ENCODE data around the gene SPOCK2.
"Not testable (repeated sequence)": the region's sequence is repeated elsewhere in the genome, so short reads cannot be mapped to it uniquely, and the experiment has no call there.

The SPOCK2 gene

DNA sequence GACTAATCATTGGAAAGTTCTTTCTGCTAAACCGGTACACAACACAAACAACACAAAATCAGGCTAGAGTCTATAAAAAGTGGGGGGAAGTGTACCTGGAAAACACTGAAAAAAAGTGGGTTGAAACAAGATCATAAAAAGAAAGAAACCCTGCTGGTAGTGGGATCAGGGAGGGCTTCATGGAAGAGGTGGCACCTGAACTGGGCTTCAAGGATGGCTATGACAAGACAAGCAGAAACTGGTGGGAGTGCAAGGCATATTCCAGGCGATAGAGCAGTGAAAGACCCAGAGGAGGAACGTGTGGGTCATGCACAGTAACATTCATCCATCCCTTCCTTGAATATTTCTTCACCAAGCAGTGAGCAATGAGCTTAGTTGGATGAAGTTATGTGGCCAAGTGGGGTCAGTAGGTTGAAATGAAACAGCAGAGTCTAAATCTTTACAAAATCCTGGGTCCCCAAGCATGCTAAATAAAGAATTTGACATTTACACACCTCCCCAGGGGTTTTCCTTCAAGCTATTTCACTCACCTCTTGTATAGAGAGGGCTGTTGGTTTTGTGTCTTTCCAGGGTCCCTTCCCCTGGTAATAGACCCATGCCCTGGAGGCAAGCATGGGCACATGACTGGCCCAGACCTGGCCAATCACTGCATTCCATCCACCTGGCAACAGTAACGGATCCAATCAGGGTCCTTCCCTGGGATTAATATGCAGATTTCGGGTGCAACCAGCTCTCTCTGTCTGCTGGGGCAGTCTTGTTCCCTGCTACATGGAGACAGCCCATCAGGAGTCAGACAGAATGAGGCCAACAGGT is 38.2 kb downstream of the SPOCK2 start:
- no peak for DNase-seq

DNA sequence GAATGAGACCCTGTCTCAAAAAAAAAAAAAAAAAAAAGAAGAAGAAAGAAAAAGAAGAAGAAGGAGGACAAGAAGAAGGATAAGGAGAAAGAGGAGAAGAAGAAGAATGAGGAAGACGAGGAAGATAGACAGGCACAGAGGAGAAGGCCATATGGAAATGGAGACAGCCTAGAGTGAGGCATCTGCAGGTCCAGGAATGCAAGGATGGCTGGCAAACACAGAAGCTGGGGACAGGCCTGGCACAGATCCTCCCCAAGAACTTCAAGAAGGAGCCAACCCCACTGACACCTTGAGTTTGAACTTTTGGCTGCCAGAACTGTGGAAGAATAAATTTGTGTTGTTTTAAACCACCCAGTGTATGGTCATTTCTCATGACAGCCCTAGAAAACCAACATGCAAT is 38.9 kb downstream of the SPOCK2 start:
- DNase-seq, result no peak

DNA sequence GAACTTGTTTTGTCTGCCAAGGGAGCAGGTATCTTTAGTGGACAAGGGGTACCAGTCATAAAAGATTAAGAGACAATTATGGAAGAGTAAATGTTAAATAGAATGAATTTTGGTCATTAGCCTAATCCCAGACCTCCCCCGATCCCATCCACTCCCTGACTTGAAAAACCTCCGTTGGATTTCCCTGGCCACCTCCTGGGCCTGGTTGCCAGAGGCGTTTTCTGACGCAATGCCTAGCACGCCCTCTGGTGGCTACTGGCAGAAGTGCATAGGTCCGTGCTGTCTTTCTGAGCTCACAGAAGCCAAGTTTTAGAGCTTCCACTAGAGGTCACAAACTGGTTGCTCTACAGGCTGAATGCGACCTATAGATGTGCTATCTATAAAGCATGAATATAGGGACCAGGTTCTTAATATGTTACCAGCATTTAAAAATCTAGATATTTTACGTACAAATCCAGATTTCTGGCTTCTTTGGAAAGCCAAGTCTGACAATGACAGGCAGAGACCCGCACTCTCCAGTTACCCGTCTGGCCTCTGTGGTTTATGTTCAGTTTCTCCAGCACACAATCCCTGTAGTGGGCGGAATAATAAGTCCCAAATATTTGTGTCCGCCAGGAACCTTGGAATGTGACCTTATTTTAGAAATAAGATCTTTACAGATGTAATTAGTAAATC is 39.8 kb downstream of the SPOCK2 start:
- no peak for DNase-seq

DNA sequence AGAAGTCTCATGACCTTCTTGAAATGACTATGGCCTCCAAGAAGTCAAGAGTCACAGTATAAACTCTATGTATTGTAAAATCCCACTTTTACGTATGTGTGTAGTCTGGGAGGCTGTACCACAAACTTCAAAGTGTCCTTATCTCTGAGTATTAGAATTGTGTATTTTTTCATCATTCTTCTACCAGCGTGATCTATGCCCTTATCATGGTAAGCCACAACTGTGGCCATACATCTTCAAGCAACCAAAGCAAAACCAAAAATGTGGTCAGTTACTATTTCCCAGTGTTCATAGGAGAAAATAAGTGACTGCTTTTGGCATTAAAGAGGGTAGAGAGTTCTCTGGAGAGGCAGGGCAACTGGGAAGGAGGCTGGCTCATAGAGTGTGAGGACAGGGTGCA is 42.8 kb downstream of the SPOCK2 start:
- DNase-seq, result no peak

DNA sequence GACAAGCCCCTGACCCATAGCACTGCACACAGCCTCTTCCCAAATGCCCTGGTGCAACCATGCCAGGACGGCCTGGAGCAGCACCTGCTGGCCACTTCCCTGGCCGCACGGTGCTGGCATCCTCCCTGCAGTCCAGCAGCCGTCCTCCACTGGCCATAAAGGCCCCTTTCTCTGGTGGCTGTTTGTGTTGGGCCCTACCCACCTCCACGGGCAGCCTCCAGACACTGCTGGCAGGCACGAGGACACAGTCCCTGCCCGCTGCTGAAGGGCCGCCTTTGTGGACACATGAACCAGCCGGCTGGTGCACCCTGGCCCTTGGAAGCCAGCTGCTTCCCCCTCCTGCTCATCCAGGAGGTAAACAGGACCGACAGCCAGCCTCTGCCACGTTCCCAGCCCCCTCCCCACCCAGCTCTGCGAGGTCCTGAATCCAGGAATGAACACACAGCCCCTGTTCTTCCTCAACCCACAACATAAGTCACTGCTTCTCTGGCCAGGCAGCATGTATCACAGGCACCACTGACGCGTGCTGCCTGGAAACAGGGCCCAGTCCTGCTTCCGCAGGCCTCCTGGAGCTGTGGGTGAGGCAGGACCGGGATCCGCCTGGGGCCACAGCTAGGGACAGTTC is 43.8 kb downstream of the SPOCK2 start:
- no peak for DNase-seq

DNA sequence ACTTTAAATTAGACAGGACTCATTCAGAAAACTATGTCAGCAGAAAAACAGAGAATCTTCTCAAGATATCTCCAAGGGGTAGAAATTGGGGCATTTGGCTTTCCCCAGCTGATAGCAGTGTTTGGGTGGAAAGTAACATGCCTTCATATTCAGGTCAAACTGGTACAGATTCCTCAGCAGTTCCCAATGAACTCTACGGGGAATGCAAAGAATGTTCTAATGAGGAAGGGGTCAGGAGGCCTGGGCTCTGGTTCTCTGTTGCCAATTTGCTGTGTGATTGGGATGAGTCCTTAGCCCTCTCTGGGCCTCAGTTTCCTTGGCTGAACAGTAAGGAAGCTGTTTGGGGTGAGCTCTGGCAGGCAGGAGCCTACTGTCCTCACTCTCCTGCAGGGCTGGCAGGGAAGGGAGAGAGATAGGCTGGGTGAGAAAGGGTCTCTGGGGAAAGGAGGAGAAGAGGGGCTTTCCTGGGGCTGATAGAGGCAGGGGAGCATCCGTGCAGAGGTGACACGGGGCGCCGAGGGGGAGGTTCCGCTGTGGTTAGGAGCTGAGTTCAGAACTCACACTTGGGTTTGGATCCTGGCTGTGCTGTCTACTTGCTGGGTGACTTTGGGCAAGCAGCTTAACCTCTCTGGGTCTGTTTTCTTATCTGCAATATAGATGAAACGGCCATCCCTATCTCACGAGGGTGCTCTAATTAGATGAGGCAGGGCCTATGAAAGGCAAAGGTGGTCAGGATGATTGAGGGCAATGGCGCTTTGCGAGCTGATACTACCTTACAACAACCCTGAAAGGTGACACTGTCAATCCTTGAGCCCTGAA is 45.1 kb downstream of the SPOCK2 start:
- no peak for DNase-seq

DNA sequence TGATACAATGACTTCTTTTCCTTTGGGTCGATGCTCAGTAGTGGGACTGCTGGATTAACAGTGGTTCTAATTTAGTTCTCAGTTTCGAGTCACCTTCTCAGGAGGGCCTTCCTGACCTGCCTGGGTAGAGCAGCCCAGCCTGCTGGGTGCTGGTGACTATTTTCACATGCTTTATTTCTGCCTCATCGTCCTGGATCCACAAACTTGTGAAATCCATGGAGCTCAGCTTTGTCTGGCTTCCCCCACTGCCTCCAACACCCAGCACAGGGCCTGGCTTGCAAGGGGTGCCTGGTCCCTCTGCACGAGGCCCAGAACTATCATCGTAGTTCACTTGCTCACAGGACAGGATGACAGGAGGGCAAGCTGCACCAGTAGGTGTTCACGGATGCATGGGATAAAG is 46.9 kb downstream of the SPOCK2 start:
- no peak for DNase-seq

DNA sequence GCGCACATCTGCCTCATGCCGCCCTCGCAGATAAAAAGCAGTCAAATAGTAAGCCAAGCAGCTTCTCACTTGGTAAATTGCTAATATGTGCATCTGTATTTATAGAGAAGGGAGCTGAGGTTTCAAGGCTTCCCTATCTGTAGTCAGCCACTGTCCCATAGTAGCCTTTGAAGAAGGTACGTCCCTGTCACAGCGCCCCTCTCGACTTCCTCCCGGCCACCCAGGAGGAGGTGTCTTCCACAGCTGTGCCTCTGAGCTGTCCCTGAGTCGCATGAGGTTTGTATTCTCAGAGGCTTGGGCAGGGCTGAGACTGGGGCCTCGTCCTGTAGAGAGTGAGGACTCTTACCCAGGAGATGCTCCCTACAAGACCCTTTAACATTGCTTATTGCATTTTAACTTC is 49.0 kb downstream of the SPOCK2 start:
- no peak for DNase-seq

DNA sequence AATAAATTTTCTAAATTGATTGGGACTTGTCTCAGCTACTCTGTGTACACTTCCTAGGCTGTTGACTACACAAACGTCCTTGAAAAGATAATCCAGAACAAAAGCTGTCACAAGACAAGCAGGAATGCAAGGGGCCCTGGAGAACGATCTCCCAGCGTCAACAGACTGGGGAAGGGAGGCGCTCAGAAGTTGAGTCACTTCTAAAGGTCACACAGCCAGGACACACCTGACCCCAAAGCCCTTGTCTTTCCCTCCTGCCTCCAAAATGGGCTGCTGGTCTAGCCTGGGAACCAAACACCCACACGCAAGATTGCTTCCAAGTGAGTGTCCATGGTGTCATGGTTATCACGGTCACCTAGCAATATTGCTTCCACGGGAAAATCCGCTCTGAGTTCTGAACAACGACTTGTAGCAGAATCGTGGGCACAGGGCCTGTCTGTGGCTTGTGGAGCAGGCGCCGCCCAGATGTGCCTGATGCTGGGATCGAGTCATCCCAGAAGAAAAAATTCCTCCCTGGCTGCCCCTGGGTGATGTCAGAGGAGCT is 49.8 kb downstream of the SPOCK2 start:
- no peak for DNase-seq

DNA sequence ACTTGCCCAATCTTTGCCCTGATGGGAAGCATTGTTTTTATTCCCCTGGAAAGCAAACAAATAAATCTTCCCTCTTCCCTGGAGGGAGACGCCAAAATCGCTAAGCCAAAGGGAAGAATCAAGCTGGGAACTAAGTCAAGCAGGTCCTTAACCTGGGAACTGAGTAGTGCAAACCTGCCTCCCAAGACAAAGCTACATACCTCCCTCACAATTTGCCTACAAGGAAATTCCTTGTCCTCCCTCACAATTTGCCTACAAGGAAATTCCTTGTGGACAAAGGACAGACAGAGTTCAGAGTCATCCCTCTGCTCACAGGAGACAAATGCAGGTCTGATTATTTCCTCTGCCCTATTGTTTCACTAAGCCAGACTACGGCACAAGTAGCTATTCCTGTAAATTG is 50.5 kb downstream of the SPOCK2 start:
- DNase-seq, result no peak

DNA sequence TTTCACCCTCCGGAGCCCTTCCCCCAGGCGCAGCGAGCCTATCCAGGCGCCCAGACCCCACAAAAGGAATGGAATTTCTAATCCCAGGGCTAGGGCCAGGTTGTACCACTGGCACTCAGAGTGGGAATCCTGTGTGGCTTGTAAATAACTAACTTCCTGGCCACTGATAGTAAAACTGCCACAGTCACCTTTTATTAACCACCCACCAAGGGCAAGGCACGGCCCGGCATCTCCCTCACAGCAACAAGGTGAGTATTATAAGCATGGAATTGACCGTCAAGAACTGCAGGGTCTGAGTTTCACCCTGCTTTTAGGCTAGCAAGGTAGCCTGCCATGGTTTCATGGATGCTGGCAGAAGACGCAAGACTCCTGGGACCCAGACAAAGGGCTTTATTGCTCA is 51.1 kb downstream of the SPOCK2 start:
- DNase-seq, result no peak

DNA sequence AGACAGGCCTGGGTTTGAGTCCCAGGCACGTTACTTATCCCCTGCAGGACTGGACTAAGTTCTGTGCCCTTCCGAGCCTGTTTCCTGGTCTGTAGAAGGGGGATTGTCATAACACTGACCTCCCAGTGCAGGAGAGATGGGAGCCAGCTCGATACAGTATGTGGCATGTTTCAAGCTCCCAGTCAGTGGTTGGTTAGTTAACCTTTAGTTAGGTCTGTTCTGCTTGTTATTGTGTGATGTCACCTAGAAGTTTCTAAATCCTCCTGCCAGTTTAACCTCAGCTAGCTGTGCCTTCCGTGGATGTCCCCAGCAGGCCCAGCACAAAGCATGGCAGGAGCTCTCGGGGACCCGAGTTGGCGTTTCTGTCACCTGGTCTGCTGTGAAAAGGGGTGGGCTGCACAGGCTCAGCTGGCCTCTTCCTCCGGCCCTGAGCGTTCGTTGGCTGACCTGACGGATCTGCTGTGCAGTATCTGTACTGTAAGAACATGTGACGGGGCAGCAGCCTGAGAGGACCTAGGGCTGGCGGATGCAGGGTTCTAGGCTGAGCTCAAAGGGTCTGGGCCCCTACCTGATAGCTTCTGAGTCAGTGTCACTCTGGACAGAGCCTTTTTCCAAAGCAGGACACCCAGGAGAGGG is 53.0 kb downstream of the SPOCK2 start:
- no peak for DNase-seq

DNA sequence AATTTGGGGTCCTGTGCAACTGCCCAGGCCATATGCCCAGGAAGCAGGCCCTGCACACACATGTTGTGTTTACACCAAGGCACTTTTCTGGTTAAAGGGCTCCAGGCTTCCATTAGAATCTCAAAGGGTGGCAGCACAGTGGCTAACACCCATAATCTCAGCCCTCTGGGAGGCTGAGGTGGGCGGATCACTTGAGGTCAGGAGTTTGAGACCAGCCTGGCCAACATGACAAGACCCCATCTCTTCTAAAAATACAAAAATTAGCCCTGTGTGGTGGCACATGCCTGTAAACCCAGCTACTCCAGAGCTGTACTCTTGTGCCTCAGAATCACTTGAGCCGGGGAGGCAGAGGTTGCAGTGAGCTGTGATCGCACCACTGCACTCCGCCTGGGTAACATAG is 53.6 kb downstream of the SPOCK2 start:
- no peak for DNase-seq

DNA sequence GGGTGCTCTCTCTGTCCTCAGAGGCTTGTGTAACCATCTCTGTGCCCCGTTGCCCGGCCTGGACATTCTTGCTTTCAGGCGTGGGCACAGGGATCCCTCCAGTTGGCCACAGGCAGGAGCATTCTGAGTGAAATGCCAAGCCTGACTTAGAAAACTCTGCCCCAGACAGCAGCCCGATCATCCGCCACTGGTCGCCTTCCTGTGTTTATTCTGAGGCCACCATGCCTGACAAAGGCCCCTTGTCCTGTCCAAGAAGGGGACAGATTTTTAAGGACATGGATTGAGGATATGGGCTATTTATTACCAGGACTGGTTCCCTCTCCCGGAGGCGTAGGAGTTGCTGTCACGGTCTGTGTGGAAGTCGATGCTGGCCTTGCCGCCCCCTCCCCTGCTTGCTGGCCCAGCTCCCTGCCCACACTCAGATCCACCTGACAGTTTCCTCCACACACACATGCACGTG is 54.3 kb downstream of the SPOCK2 start:
- no peak for DNase-seq

DNA sequence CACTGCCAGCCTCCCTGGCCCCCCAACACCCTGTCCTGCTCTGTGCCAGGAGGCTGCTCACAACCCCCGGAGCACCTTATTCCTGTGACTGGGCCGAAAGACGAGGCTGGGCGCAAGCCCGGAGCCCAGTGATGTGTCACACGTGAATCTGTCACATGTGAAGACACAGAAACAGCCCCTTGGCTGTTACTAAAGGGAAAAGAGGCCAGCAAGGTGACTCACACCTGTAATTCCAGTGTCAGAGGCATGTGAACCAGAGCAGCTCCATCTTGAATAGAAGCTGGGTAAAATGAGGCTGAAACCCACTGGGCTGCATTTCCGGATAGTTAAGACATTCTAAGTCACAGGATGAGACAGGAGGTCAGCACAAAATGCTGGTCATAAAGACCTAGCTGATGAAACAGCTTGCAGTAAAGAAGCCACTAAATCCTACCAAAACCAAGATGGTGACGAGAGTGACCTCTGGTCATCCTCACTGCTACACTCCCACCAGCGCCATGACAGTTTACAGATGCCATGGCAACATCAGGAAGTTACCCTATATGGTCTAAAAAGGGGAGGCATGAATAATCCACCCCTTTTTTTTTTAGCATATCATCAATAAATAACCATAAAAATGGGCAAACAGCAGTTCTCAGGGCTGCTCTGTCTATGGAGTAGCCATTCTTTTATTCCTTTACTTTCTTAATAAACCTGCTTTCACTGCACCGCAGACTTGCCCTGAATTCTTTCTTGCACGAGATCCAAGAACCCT is 55.8 kb downstream of the SPOCK2 start:
- not testable (repeated sequence) for DNase-seq

DNA sequence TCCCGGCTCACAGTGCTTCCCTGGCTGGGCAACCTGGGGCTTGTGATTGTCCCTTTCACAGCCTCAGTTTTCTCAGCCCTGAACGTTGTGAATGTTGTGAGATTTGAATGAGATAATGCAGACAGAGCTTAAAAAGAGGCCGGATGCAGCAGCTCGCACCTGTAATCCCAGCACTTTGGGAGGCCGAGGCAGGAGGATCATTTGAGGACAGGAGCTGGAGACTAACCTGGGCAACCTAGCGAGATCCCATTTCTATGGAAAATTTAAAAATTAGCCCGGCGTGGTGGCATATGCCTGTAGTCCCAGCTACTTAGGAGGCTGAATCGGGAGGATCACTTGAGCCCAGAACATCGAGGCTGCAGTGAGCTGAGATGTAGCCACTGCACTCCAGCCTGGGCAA is 56.6 kb downstream of the SPOCK2 start:
- DNase-seq, result no peak

DNA sequence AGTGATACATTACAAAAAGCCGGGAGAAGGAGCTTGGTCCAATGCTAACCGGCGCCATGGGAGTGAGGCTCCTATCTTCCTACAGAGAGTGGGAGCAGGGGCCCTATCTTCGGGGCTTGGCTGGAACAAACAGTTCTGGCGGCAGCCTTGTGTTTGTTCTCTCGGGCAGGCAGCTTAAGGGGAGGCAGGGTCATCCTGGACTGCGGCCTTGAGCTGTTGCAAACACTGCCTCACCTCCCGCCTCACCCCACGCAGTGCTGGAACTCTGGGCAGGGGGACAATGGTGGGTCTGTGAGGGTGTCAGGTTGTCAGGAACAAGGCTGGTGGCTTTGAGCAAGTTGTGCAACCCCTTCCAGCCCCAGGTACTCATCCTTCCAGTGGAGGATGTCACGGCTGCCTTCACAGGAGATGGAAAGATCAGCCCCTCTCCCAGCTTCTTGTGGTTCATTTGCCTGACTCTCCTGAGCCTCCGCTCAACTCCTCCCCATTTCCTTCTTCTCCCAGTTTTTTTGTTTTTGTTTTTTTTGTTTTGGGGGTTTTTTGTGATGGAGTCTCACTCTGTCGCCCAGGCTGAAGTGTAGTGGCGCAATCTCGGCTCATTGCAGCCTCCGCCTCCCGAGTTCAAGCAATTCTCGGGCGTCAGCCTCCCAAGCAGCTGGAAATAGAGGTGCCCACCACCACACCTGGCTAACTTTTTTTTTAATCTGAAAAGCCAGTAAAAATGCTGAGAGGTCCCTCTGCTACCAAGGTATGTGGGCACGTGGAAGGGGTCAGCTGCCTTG is 57.4 kb downstream of the SPOCK2 start:
- no peak for DNase-seq

DNA sequence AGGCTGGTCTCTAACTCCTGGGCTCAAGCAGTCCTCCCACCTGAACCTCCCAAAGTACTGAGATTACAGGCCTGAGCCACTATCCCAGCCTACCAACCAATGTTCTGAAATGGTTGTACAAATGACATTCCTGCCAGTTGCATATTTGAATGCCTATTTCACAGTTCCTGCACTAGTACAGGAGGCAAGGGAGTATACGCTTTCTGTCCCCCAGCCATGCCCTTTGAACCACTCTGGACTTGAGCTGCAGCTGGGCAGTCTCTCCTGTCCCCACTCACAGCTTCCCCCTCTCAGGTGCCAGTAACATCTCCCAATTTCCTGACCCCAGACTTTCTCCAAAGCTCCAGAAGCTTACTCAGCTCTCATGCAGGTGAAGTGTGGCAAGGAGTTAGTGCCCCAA is 58.9 kb downstream of the SPOCK2 start:
- no peak for DNase-seq

DNA sequence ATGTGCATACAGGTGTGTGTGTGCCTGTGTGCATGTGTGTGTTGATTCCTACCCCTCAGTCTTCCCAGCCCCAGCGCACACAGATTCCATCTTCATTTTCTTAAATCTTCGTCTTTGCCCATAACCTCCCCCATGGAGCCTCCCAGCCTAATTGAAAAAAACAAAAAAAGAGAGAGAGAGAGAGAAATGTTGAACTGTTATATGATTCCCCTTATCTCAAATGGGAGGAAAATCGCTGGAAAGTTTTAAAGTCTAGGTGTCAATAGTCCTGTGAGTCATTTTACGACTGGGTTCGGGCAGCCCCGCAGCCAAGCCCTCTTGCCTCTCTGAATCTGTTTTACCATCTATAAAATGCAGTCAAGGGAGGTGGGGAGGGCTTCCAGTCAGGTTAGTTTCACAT is 60.9 kb downstream of the SPOCK2 start:
- DNase-seq, result no peak

DNA sequence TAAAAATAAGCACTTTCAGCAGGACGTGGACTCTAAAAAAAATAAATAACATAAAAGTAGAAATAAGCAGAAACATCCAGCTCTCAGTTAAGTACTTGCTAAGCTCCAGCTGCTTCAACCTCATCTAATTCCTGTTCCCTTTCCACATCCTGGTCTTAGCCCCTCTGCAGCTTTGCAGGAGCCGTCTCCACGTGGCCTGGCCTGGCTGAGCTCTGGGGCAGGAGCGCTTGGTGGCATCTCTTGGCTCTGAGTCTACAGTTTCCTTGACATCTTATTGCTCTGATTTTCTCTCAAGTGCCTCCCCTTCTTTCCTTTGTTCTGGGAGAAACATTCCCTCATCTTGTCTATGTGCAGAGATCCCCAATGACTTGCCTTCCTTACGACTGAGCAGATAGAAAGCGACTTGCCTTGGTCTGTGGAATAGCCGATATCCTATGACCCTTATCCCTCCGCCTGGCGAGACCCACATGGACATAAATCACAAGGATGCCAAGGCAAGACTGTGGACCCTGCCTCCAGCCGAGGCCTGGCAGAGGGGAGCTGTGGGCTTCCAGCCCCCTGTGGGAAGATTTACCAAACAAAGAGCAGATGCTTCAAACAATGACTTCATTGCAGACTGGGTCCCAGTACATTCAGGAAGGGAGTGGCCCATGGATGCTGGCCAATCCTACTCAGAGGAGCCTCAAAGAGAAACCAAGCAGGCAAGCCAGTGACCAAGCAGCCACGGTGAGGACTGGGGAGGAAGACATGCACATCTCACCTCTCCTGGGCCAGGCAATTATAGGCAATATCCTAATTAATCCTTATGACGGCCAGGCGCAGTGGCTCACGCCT is 61.9 kb downstream of the SPOCK2 start:
- no peak for DNase-seq
